IMR-90 (cell line): ENCODE data around the gene DKK2. TPM values are rescaled to one million over a fixed set of nuclear protein-coding genes. Genes with fewer than 3 reads are reported as not detected.

Source experiments
- ATAC-seq: fragments of 200-7000 bp; cut with Tn5 transposase; 2 replicates; pipeline ENCODE4 v1.9.1; 2020; ENCODE audit warnings: low read depth, mild to moderate bottlenecking, moderate library complexity
- BruUV-seq: library from RNA; stranded (reverse); fragments of 400-500 nt; replicated peaks from 2 replicates; lab custom pipeline; 2021; lab: Mats Ljungman, UMichigan
- CTCF ChIA-PET: fragments of 300-600 bp; formaldehyde crosslinking; extraction: SDS; loops from one replicate; lab custom pipeline; 2021; ENCODE audit warnings: antibody characterized with exemption; lab: Yijun Ruan, JAX
- POLR2A ChIA-PET: fragments of 300-600 bp; sonication (Branson Sonifier 250); formaldehyde crosslinking; loops from one replicate; lab custom pipeline; 2022; ENCODE audit warnings: antibody characterized with exemption; ENCODE audit not compliant: unreplicated experiment; lab: Charles Lee
- DNase-seq: peaks from one replicate; pipeline ENCODE4 v3.0.0; 2013
- H2AFZ ChIP-seq: replicated peaks from 2 replicates; pipeline ENCODE3; 2013; ENCODE audit warnings: low read length, mild to moderate bottlenecking; ENCODE audit not compliant: poor library complexity
- H2AK5ac ChIP-seq: 2 replicates; pipeline ENCODE4 v1.6.1; 2013; ENCODE audit warnings: low read depth, low read length, inconsistent platforms
- H2AK9ac ChIP-seq: replicated peaks from 2 replicates; pipeline ENCODE3; 2013; ENCODE audit warnings: mild to moderate bottlenecking, low read depth, low read length, moderate library complexity; ENCODE audit not compliant: poor library complexity
- H2BK120ac ChIP-seq: 2 replicates; pipeline ENCODE4 v1.6.1; 2013; ENCODE audit warnings: low read depth, low read length, inconsistent platforms
- H2BK15ac ChIP-seq: 3 replicates; pipeline ENCODE4 v1.6.1; 2013; ENCODE audit warnings: low read depth, low read length, inconsistent platforms
- H2BK20ac ChIP-seq: 2 replicates; pipeline ENCODE4 v1.6.1; 2013; ENCODE audit warnings: low read depth, mild to moderate bottlenecking, inconsistent platforms, low read length, moderate library complexity
- H2BK5ac ChIP-seq: 2 replicates; pipeline ENCODE4 v1.6.1; 2013; ENCODE audit warnings: mild to moderate bottlenecking, low read depth, low read length, inconsistent platforms; ENCODE audit not compliant: poor library complexity, severe bottlenecking
- H3K14ac ChIP-seq: replicated peaks from 2 replicates; pipeline ENCODE4 v1.6.1; 2013; ENCODE audit warnings: low read depth, low read length, inconsistent platforms
- H3K18ac ChIP-seq: 2 replicates; pipeline ENCODE4 v1.6.1; 2013; ENCODE audit warnings: low read depth, low read length, control low read depth
- H3K23ac ChIP-seq: 2 replicates; pipeline ENCODE4 v1.6.1; 2013; ENCODE audit warnings: low read depth, low read length, inconsistent platforms
- H3K27ac ChIP-seq: 2 replicates; pipeline ENCODE4 v1.5.1; 2013; ENCODE audit warnings: mild to moderate bottlenecking, control low read depth, low read length; ENCODE audit not compliant: insufficient read depth
- H3K27me3 ChIP-seq: 2 replicates; pipeline ENCODE4 v1.6.1; 2013; ENCODE audit warnings: low read length; ENCODE audit not compliant: control insufficient read depth, insufficient read depth
- H3K36me3 ChIP-seq: 2 replicates; pipeline ENCODE4 v1.6.1; 2013; ENCODE audit warnings: low read length, mixed read lengths; ENCODE audit not compliant: control insufficient read depth, insufficient read depth
- H3K4ac ChIP-seq: 2 replicates; pipeline ENCODE4 v1.6.1; 2013; ENCODE audit warnings: low read depth, low read length, inconsistent platforms
- H3K4me1 ChIP-seq: 2 replicates; pipeline ENCODE4 v1.6.1; 2013; ENCODE audit warnings: low read length, mixed read lengths; ENCODE audit not compliant: control insufficient read depth, insufficient read depth
- H3K4me2 ChIP-seq: 2 replicates; pipeline ENCODE4 v1.6.1; 2013; ENCODE audit warnings: low read depth, mild to moderate bottlenecking, control low read depth, low read length, moderate library complexity
- H3K4me3 ChIP-seq: 2 replicates; pipeline ENCODE4 v1.5.1; 2013; ENCODE audit warnings: low read depth, mild to moderate bottlenecking, control low read depth, low read length, moderate library complexity; ENCODE audit not compliant: insufficient read depth
- H3K56ac ChIP-seq: 2 replicates; pipeline ENCODE4 v1.6.1; 2013; ENCODE audit warnings: low read length, inconsistent platforms; ENCODE audit not compliant: insufficient read depth; ENCODE audit errors: extremely low read depth
- H3K79me1 ChIP-seq, 2 experiments: 2 replicates each; pipeline ENCODE4 v1.6.1; 2013; ENCODE audit warnings: low read length in 2 of 2, inconsistent platforms in 1 of 2, low read depth in 1 of 2
- H3K9ac ChIP-seq: 2 replicates; pipeline ENCODE4 v1.6.1; 2013; ENCODE audit warnings: low read depth, low read length, control low read depth
- H3K9me1 ChIP-seq: 2 replicates; pipeline ENCODE4 v1.6.1; 2013; ENCODE audit warnings: low read length, inconsistent platforms; ENCODE audit not compliant: insufficient read depth
- H3K9me3 ChIP-seq: 2 replicates; pipeline ENCODE4 v1.6.1; 2013; ENCODE audit warnings: low read length; ENCODE audit not compliant: control insufficient read depth, insufficient read depth
- H4K20me1 ChIP-seq: 2 replicates; pipeline ENCODE4 v1.6.1; 2013; ENCODE audit warnings: low read length, inconsistent platforms; ENCODE audit not compliant: insufficient read depth
- H4K5ac ChIP-seq: 2 replicates; pipeline ENCODE4 v1.6.1; 2013; ENCODE audit warnings: mild to moderate bottlenecking, low read depth, low read length, control low read depth
- H4K8ac ChIP-seq, 2 experiments: 2 replicates each; pipeline ENCODE4 v1.6.1; 2013; ENCODE audit warnings: low read depth in 2 of 2, low read length in 2 of 2, control low read depth in 1 of 2, inconsistent platforms in 1 of 2
- H4K91ac ChIP-seq: 2 replicates; pipeline ENCODE4 v1.6.1; 2013; ENCODE audit warnings: low read depth, low read length, inconsistent platforms; ENCODE audit not compliant: insufficient read depth
- BHLHE40 ChIP-seq: fragments of 150-350 bp; IDR thresholded peaks from 2 replicates; pipeline ENCODE4 v1.6.1; 2016; ENCODE audit warnings: mild to moderate bottlenecking, low read depth, low read length
- CEBPB ChIP-seq: IDR thresholded peaks from 2 replicates; pipeline ENCODE4 v1.6.1; 2012; ENCODE audit warnings: low read depth, low read length, improper control_type of control experiment
- CHD1 ChIP-seq: IDR thresholded peaks from 2 replicates; pipeline ENCODE4 v1.6.1; 2012; ENCODE audit warnings: low read depth, low read length, improper control_type of control experiment
- FOS ChIP-seq: fragments of 150-350 bp; IDR thresholded peaks from 2 replicates; pipeline ENCODE4 v1.6.1; 2016; ENCODE audit warnings: low read depth, low read length
- MAFK ChIP-seq: IDR thresholded peaks from 2 replicates; pipeline ENCODE4 v1.6.1; 2012; ENCODE audit warnings: low read depth, low read length, improper control_type of control experiment
- MAZ ChIP-seq: IDR thresholded peaks from 2 replicates; pipeline ENCODE4 v1.6.1; 2012; ENCODE audit warnings: low read depth, mild to moderate bottlenecking, low read length, improper control_type of control experiment, moderate library complexity, borderline replicate concordance
- MXI1 ChIP-seq: IDR thresholded peaks from 2 replicates; pipeline ENCODE4 v1.6.1; 2012; ENCODE audit warnings: low read depth, mild to moderate bottlenecking, low read length, moderate library complexity, borderline replicate concordance
- NFE2L2 ChIP-seq: fragments of 150-350 bp; IDR thresholded peaks from 2 replicates; pipeline ENCODE4 v1.6.1; 2016; ENCODE audit warnings: low read depth, mild to moderate bottlenecking, low read length
- POLR2A ChIP-seq: IDR thresholded peaks from 2 replicates; pipeline ENCODE4 v1.6.1; 2012; ENCODE audit warnings: mild to moderate bottlenecking, low read depth, low read length
- RAD21 ChIP-seq: IDR thresholded peaks from 2 replicates; pipeline ENCODE4 v1.6.1; 2012; ENCODE audit warnings: low read length, improper control_type of control experiment
- RFX5 ChIP-seq: IDR thresholded peaks from 2 replicates; pipeline ENCODE4 v1.8.0; 2012; ENCODE audit warnings: low read depth, mild to moderate bottlenecking, low read length, moderate library complexity
- SMC3 ChIP-seq: fragments of 150-350 bp; IDR thresholded peaks from 2 replicates; pipeline ENCODE4 v1.6.1; 2016; ENCODE audit warnings: low read depth, mild to moderate bottlenecking, antibody characterized with exemption, low read length, moderate library complexity
- WGBS, 2 experiments: methylation state at CpG; one replicate each; pipeline versions ENCODE4 v1.1.5 to v1.1.7; 2013; ENCODE audit warnings: missing lambda C conversion rate in 2 of 2; ENCODE audit not compliant: insufficient read length in 1 of 2; ENCODE audit errors: extremely low coverage in 2 of 2; 5-methylcytosine and 5-hydroxymethylcytosine counted together
- dilution Hi-C: fragments of 300-500 bp; cut with HindIII; formaldehyde crosslinking; loops from one replicate; pipeline ENCODE4 v1.14.3; 2018; ENCODE audit warnings: low sequenced_read_pairs; ENCODE audit not compliant: unreplicated experiment
- in situ Hi-C: fragments of 300-500 bp; cut with MboI; formaldehyde crosslinking; loops from 3 replicates; pipeline ENCODE4 v1.14.3; 2019; ENCODE audit warnings: low sequenced_read_pairs, inconsistent platforms, mixed read lengths
- intact Hi-C: fragments of 100-400 bp; cut with micrococcal nuclease; formaldehyde crosslinking; loops from 2 replicates; pipeline ENCODE4 v1.10.0; 2022
- polyA plus RNA-seq, 3 experiments: library from polyadenylated mRNA; depleted of rRNA; stranded (reverse); fragments of >200 nt; gene quantifications; 2 replicates each; pipeline ENCODE4 v1.2.3, GENCODE V29; 2012; ENCODE audit warnings: low replicate concordance in 1 of 3
- total RNA-seq: library from RNA; depleted of rRNA; stranded (reverse); fragments of >200 nt; gene quantifications from 2 replicates; pipeline ENCODE4 v1.2.3, GENCODE V29; 2012
- TF ChIP-seq, protein P1 (sequence below): conservative IDR thresholded peaks from 2 replicates; pipeline ENCODE4 v1.5.1; 2012; ENCODE audit warnings: mild to moderate bottlenecking, low read depth, low read length, improper control_type of control experiment
- TF ChIP-seq, protein P2 (sequence below): fragments of 150-350 bp; IDR thresholded peaks from 2 replicates; pipeline ENCODE4 v1.6.1; 2016; ENCODE audit warnings: low read depth, mild to moderate bottlenecking, low read length, moderate library complexity, borderline replicate concordance
- TF ChIP-seq, protein P3 (sequence below): fragments of 150-350 bp; IDR thresholded peaks from 2 replicates; pipeline ENCODE4 v1.6.1; 2017; ENCODE audit warnings: mild to moderate bottlenecking, antibody characterized with exemption, low read length, low read depth

Gene DKK2
- total and polyA plus RNA-seq, 2 of the 4 experiments (the other 2 are of a cell fraction), result 0.39 to 0.72 TPM

DNA sequence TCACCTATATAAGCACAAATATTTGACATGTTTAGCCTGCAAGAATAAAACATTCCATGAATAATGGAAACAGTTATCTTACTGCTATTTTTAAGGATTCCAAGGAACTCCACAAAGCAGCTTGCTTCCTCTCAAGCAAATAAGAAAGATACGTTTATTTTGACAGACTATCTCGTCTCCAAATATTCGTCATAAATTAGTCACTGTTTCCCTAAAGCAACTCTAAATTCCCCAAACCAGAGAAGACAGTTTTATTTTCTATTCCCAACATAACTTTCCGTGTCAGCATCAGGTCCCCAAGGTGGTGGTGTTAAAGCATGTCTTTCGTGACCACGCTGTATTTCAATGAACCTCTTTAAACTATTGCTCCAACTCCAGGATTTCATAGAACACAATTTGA is 24.3 kb upstream of the DKK2 start:
- H3K4me3 ChIP-seq, result no peak overlapping the region
- no peaks in the 10 kb centered on the region for H3K36me3 ChIP-seq
- H3K4me1 ChIP-seq, result no peaks in the 10 kb centered on the region
- intact Hi-C loops, result no loop called here
- in situ Hi-C loops, result no loop called here
- H4K5ac ChIP-seq, result no peak overlapping the region
- POLR2A ChIA-PET, result no interaction called here
- H2BK20ac ChIP-seq, result no peak overlapping the region
- no peak overlapping the region for H3K56ac ChIP-seq
- no peak overlapping the region for H4K8ac ChIP-seq
- DNase-seq, result no peak
- H3K27ac ChIP-seq, result no peak overlapping the region
- H2BK15ac ChIP-seq, result no peak overlapping the region
- no CpG with 5 or more reads among the region's 6 CpGs for WGBS, 2 experiments
- no peaks in the 10 kb centered on the region for H3K79me1 ChIP-seq
- H3K4me2 ChIP-seq, result no peak overlapping the region
- no peak overlapping the region for H4K91ac ChIP-seq
- no peak for TF ChIP-seq CHD1
- TF ChIP-seq, protein P1, sequence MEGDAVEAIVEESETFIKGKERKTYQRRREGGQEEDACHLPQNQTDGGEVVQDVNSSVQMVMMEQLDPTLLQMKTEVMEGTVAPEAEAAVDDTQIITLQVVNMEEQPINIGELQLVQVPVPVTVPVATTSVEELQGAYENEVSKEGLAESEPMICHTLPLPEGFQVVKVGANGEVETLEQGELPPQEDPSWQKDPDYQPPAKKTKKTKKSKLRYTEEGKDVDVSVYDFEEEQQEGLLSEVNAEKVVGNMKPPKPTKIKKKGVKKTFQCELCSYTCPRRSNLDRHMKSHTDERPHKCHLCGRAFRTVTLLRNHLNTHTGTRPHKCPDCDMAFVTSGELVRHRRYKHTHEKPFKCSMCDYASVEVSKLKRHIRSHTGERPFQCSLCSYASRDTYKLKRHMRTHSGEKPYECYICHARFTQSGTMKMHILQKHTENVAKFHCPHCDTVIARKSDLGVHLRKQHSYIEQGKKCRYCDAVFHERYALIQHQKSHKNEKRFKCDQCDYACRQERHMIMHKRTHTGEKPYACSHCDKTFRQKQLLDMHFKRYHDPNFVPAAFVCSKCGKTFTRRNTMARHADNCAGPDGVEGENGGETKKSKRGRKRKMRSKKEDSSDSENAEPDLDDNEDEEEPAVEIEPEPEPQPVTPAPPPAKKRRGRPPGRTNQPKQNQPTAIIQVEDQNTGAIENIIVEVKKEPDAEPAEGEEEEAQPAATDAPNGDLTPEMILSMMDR, result no peak
- no peak for TF ChIP-seq SMC3
- TF ChIP-seq, protein P2, sequence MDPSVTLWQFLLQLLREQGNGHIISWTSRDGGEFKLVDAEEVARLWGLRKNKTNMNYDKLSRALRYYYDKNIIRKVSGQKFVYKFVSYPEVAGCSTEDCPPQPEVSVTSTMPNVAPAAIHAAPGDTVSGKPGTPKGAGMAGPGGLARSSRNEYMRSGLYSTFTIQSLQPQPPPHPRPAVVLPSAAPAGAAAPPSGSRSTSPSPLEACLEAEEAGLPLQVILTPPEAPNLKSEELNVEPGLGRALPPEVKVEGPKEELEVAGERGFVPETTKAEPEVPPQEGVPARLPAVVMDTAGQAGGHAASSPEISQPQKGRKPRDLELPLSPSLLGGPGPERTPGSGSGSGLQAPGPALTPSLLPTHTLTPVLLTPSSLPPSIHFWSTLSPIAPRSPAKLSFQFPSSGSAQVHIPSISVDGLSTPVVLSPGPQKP, result no peak
- TF ChIP-seq RFX5, result no peak
- no peak for TF ChIP-seq MXI1
- no peak for TF ChIP-seq FOS
- TF ChIP-seq BHLHE40, result no peak
- TF ChIP-seq MAZ, result no peak
- TF ChIP-seq NFE2L2, result no peak
- TF ChIP-seq CEBPB, result no peak
- TF ChIP-seq, protein P3, sequence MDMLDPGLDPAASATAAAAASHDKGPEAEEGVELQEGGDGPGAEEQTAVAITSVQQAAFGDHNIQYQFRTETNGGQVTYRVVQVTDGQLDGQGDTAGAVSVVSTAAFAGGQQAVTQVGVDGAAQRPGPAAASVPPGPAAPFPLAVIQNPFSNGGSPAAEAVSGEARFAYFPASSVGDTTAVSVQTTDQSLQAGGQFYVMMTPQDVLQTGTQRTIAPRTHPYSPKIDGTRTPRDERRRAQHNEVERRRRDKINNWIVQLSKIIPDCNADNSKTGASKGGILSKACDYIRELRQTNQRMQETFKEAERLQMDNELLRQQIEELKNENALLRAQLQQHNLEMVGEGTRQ, result no peak
- TF ChIP-seq POLR2A, result no peak
- TF ChIP-seq MAFK, result no peak
- TF ChIP-seq RAD21, result no peak
- H3K9ac ChIP-seq, result no peak overlapping the region
- no peak for ATAC-seq
- no peak overlapping the region for H2AK5ac ChIP-seq
- H2AK9ac ChIP-seq, result no peak overlapping the region
- CTCF ChIA-PET, result interaction anchor here (0.7 to 1.1 kb wide), 2 partner anchors 9 to 106 kb away, joined by 3 to 4 read pairs; no protein-coding TSS in a partner anchor
- no peak overlapping the region for H3K4ac ChIP-seq
- H2BK120ac ChIP-seq, result no peak overlapping the region
- BruUV-seq, result no TSS peak
- dilution Hi-C loops, result no loop called here
- no peak overlapping the region for H2BK5ac ChIP-seq
- no peak overlapping the region for H3K18ac ChIP-seq
- no peaks in the 10 kb centered on the region for H3K9me3 ChIP-seq
- H3K9me1 ChIP-seq, result no peaks in the 10 kb centered on the region
- H4K20me1 ChIP-seq, result no peaks in the 10 kb centered on the region
- H3K23ac ChIP-seq, result no peak overlapping the region
- H2AFZ ChIP-seq, result no peak overlapping the region
- H3K14ac ChIP-seq, result no peak overlapping the region
- H3K27me3 ChIP-seq, result no peaks in the 10 kb centered on the region
